ENCODE measurements around the gene ADSL. TPM values are rescaled to one million over a fixed set of nuclear protein-coding genes. Genes with fewer than 3 reads are reported as not detected.

Gene ADSL
- total RNA-seq = 10 to 100 TPM; 49.0 to 69.4 (median 60.1) TPM

- Histone ChIP-seq H3K4me1 (peaks cover 15 to 22% of the 10 kb centered on the region in 2 donors), H3K4me3 (replicated peaks in 1 of 3) (peak within 1 kb of the TSS; percentile 42 to 62 (median 57)), H3K36me3 (peaks cover 5 to 13% of the 10 kb centered on the region in 2 donors), H3K27ac (peak within 1 kb of the TSS; percentile 37 to 60 (median 59)), H3K9me3 (no peaks in the 10 kb centered on the region), H3K27me3 (no peaks in the 10 kb centered on the region)
- WGBS, 2 donors = 0 to 2% methylated on average over 17 to 20 of the region's 65 CpGs
- peak; percentile 87 to 89 for DNase-seq
- TF ChIP-seq CTCF (IDR thresholded peaks at IDR 0.05) (peak in 3 of 6 experiments; percentile 14 to 17 (median 15)), POLR2A (IDR thresholded peaks at IDR 0.05) (peak in 1 of 2 donors; percentile 78)
- intact Hi-C loops (cut with DNase I) = loop anchor here (5.0 kb wide), 2 partner anchors 299 to 814 kb away; partner anchors contain the start of gene RPS19BP1
Measured at GRCh38 chr22:40346185-40347118, at the start of gene ADSL. TSS of gene ADSL (plus strand) at chr22:40346500. CDS start at chr22:40346559, 59 bp downstream.

- DNase-seq = no peak
- Histone ChIP-seq H3K27me3 (no peaks in the 10 kb centered on the region), H3K4me3 (replicated peaks in 1 of 3) (no peak overlapping the region), H3K9me3 (no peaks in the 10 kb centered on the region), H3K27ac (no peak overlapping the region), H3K36me3 (peaks cover 15 to 22% of the 10 kb centered on the region in 2 donors), H3K4me1 (no peaks in the 10 kb centered on the region)
- TF ChIP-seq POLR2A (IDR thresholded peaks at IDR 0.05) (no peak), CTCF (IDR thresholded peaks at IDR 0.05) (no peak)
- intact Hi-C loops (cut with DNase I) = no loop called here
Measured at GRCh38 chr22:40300316-40300715, 46.0 kb upstream of the ADSL start.

- Histone ChIP-seq H3K9me3 (no peaks in the 10 kb centered on the region), H3K4me3 (replicated peaks in 1 of 3) (no peak overlapping the region), H3K4me1 (no peaks in the 10 kb centered on the region), H3K36me3 (peaks cover 15 to 22% of the 10 kb centered on the region in 2 donors), H3K27ac (no peak overlapping the region), H3K27me3 (no peaks in the 10 kb centered on the region)
- no peak for DNase-seq
- intact Hi-C loops (cut with DNase I) = no loop called here
- TF ChIP-seq POLR2A (IDR thresholded peaks at IDR 0.05) (no peak), CTCF (IDR thresholded peaks at IDR 0.05) (no peak)
- 90 to 95% methylated on average over 7 to 11 of the region's 11 CpGs for WGBS, 2 donors
Measured at GRCh38 chr22:40300884-40301672, 45.2 kb upstream of the ADSL start.

GRCh38 chr22:40302149-40302548 is 44.2 kb upstream of the ADSL start:
- WGBS, 2 donors = 96 to 97% methylated on average over 11 of the region's 11 CpGs
- peaks cover 15 to 22% of the 10 kb centered on the region in 2 donors for H3K36me3 ChIP-seq
- H3K9me3 ChIP-seq = no peaks in the 10 kb centered on the region
- intact Hi-C loops (cut with DNase I) = no loop called here
- no peak for TF ChIP-seq CTCF (IDR thresholded peaks at IDR 0.05)
- no peak for TF ChIP-seq POLR2A (IDR thresholded peaks at IDR 0.05)
- DNase-seq = no peak
- no peaks in the 10 kb centered on the region for H3K4me1 ChIP-seq
- no peak overlapping the region for H3K4me3 ChIP-seq (replicated peaks in 1 of 3)
- H3K27ac ChIP-seq = no peak overlapping the region
- no peaks in the 10 kb centered on the region for H3K27me3 ChIP-seq
